SKM-1 (cell line): ENCODE data around the gene LYVE1.

ENCODE experiments used
- DNase-seq: peaks from one replicate; lab custom pipeline; 2025; ENCODE audit not compliant: unreplicated experiment; lab: John Stamatoyannopoulos, UW

The LYVE1 gene

DNA sequence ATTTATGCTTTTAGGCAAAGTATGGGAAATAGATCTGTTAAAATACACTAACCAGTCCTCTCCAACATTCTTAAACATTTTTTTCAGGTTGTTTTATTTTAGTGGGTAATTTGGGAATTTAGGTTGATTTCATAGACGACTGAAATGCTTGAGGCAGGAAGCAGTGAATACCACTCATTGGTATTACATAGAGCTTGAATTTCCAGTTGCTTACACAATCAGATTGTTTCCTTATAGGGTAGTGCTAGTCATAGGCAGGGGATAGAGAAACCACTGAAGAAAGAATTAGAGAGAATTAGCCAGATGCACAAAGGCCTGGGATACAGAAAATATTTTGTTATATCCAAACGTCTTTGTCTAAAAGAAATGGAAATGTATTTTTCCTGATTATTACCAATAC lies 23.9 kb upstream of the LYVE1 start:
- DNase-seq, result peak; percentile 77

- no peak for DNase-seq
These were observed 23.3 kb upstream of the LYVE1 start for GRCh38 chr11:10591741-10592140.

- DNase-seq, result no peak
These were observed 21.9 kb upstream of the LYVE1 start for GRCh38 chr11:10590218-10590915.

GRCh38 chr11:10588904-10589303 lies 20.4 kb upstream of the LYVE1 start:
- DNase-seq, result no peak

DNA sequence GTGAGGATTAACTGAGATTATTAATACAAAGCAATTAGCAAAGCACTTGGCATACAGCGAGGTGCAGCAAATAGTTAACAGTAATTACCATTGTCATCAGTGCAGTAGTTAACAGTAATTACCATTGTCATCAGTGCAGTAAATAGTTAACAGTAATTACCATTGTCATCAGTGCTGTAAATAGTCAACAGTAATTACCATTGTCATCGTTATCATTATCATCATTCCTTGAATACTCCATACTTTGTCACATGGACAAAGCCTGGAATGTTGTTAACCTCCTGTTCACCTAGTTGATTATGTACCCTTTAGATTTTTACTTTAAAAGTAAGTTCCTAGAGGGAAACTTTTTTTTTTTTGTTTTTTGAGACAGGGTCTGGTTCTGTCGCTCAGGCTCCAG lies 19.5 kb upstream of the LYVE1 start:
- DNase-seq, result no peak

- DNase-seq, result no peak
These were observed 18.9 kb upstream of the LYVE1 start for GRCh38 chr11:10587388-10587787.

- no peak for DNase-seq
These were observed 15.6 kb upstream of the LYVE1 start for GRCh38 chr11:10584071-10584501.

DNA sequence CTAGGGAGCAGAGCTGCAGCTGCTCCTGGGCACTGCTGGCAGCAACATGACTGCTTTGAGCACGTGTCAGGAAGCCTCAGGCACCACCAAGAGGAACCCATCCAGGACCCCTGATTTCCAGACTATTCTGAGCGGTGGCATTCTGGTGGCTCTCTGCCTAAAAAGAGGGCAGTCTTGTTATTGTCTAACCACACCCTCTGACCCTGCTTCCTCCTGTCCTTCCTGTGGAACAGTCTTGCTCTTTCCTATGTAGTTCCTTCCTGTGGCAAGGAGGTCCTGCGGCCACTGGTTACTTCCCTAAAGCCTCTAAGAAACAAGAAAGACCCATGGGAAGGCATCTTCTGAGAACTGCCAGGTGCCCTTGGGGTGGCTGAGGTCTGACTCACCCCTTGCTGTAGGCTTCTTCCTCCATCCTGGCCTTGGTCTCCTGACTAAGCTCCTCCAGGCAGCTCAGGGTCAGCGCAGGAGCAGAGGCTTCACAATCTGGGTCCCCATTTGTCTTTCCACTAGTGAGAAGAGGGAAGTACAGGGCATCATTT lies 13.1 kb upstream of the LYVE1 start:
- DNase-seq, result peak; percentile 98

- DNase-seq, result no peak
These were observed 12.2 kb upstream of the LYVE1 start for GRCh38 chr11:10580623-10581022.

DNA sequence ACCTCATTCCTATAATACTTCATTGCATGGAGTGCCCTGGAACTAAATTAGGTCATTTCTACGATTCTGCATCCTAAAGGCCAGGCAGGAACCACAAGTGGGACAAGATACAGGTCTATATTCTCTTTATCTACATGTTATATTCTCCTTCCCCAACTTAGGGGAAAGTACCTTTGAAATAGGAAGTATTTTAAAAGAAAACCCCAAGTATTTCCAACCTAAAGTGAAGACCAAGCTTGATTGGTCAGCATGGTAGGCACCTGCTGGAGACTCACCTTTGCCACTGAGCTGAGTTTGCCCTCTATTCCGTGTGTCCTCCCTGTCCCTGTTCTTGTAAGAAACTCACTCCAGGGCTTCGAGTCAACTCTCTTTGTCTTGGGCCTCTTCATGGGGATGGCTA lies 11.2 kb upstream of the LYVE1 start:
- DNase-seq, result no peak

GRCh38 chr11:10576035-10576398 lies 7.6 kb upstream of the LYVE1 start:
- no peak for DNase-seq

DNA sequence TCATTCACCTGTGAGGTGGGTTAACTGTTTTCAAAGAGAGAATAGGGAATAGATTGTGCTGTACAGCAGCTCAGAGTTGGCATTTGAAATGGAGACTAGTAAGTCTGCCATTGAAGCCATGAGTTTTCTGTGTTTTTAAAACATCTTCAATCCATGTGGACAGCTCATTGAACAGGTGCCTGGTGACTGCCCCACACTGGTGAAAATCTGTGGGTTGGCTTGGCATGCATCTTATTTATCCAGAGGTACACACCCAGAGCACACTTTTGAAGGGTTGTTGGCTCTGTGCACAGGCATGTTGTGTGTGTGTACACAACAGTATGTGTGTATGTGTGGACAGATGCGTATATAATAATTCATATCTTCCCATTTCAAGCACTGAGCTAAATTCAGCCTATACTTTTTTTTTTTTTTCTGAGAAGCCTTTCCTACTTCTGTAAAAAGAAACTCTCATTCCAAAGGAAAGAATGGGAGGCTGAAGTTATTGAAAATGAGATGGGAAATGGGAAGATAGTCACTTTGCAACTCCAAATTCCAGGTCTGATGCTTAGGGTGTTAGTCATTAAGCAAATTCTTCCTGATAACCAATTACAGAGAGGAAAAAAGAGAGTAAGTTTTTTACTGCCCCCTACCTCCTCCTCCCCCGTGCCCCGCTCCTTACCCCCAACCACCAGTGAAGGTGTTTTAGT lies 7.0 kb upstream of the LYVE1 start:
- no peak for DNase-seq

DNA sequence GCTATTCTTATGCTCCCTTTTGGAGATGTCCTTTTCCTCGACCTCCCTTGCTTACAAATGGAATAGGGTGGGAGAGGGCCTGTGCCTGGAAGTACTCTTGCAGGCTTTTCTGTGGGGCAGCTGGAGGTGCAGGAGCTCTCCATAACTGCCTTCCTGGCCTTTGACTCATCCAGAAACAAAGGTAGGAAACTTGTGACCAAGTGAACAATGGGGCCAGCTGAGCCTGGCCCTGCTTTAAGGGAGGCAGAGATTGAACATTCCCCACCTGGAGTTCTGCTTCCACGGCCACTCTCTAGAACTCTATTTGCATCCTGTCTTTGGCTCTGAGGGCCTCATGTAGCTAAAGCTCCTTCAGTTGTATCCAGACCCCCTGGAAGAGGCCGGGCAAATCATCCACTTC lies 5.1 kb upstream of the LYVE1 start:
- no peak for DNase-seq

- no peak for DNase-seq
These were observed 4.6 kb upstream of the LYVE1 start for GRCh38 chr11:10573028-10573427.

GRCh38 chr11:10572533-10572932 lies 4.1 kb upstream of the LYVE1 start:
- DNase-seq, result no peak

DNA sequence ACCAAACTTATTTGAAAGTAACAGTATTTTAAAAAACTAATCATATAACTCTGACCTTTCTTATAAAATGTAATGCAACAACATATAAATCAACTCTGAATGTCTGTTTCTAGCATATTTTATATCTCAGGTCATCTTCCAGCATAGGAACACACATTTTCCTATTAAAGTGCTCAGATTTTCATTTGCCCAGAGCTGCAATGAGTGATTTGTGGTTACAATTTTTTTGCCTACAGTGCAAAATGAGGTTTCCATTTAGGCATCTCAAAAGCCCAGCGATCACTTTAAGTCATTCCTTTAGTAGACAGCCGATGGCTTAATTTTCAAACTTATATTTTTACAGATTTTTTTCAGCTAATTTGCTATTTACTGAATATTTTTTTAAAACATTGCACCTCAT lies 1.0 kb downstream of the LYVE1 start:
- no peak for DNase-seq

- no peak for DNase-seq
These were observed 2.1 kb downstream of the LYVE1 start for GRCh38 chr11:10566257-10566957.

- DNase-seq, result no peak
These were observed 3.0 kb downstream of the LYVE1 start for GRCh38 chr11:10565493-10565892.

GRCh38 chr11:10564696-10565318 lies 3.7 kb downstream of the LYVE1 start:
- DNase-seq, result no peak

DNA sequence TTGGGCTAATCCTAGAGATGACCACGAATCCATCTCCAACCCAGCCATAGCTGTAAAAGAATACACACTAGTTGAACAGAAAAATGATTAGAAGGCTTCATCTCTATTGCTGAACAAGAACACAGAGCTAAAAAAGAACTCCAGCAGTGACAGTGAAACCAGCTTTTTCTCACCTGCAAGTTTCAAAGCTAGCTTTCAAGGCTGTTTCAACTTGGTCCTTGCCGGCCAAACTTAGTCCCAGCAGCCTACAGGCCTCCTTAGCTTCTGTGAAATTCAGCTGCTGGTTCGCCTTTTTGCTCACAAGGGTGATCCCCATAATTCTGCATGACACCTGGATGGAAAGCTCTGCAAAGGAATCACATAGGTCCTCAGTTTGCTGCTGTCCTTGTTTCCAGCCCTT lies 4.4 kb downstream of the LYVE1 start:
- DNase-seq, result no peak

GRCh38 chr11:10561947-10562346 lies 6.5 kb downstream of the LYVE1 start:
- DNase-seq, result no peak
